AG10803 (cell line): ENCODE data around the gene ZNF625.
A peak's percentile ranks its signal among the peaks of the same experiment; 100 is the strongest.

ENCODE experiments used
- DNase-seq: peaks from one replicate; pipeline ENCODE4 v3.0.0; 2010; ENCODE audit warnings: low read depth
- H3K4me3 ChIP-seq: 2 replicates; pipeline ENCODE4 v1.5.1; 2011; ENCODE audit warnings: mild to moderate bottlenecking, low read length, control low read depth
- CTCF ChIP-seq: conservative IDR thresholded peaks from 2 replicates; pipeline ENCODE4 v1.5.1; 2011; ENCODE audit warnings: mild to moderate bottlenecking, low read length, control low read depth, inconsistent platforms

ZNF625 gene

GRCh38 chr19:12159773-12160414 lies 3.4 kb upstream of the ZNF625 start:
- no peak overlapping the region for H3K4me3 ChIP-seq
- DNase-seq = no peak
- TF ChIP-seq CTCF = no peak

- H3K4me3 ChIP-seq = peak overlapping the region; percentile 87
- TF ChIP-seq CTCF = no peak
- DNase-seq = no peak
Measured at GRCh38 chr19:12155324-12155860, 1.1 kb downstream of the ZNF625 start.

- no peak overlapping the region for H3K4me3 ChIP-seq
- DNase-seq = no peak
- no peak for TF ChIP-seq CTCF
Measured at GRCh38 chr19:12145348-12145747, 11.2 kb downstream of the ZNF625 start.

- no peak for DNase-seq
- no peak overlapping the region for H3K4me3 ChIP-seq
- TF ChIP-seq CTCF = no peak
Measured at GRCh38 chr19:12141405-12141736, 15.2 kb downstream of the ZNF625 start.

- H3K4me3 ChIP-seq = peak overlapping the region; percentile 81
- peak; percentile 80 for DNase-seq
- peak; percentile 92 for TF ChIP-seq CTCF
Measured at GRCh38 chr19:12140545-12141404, 15.8 kb downstream of the ZNF625 start.

GRCh38 chr19:12139885-12140544 lies 16.5 kb downstream of the ZNF625 start, which contains the start of gene ZNF20:
Gene ZNF20, minus strand, starts transcription at chr19:12140350. Its CDS starts 168 bp downstream, at chr19:12140182.
- peak; percentile 89 for DNase-seq
- no peak for TF ChIP-seq CTCF

More at GRCh38 chr19:12139885-12140544, 16.5 kb downstream of the ZNF625 start, which contains the start of gene ZNF20:
- H3K4me3 ChIP-seq = peak within 1 kb of the TSS; percentile 81
